Keratinocyte (primary cell): Measurements from ENCODE around the gene RTP2. TPM values are rescaled to one million over a fixed set of nuclear protein-coding genes. Genes with fewer than 3 reads are reported as not detected.

ENCODE experiments used
- DNase-seq: peaks from one replicate; pipeline ENCODE4 v3.0.0-alpha.2; 2011; ENCODE audit warnings: low read depth, missing footprints, low spot score
- FAIRE-seq: peaks from 2 replicates; lab custom pipeline; 2011; peaks lifted over from hg19 to GRCh38; lab: Jason Lieb, UNC
- H2AFZ ChIP-seq: 2 replicates; pipeline ENCODE4 v1.6.0; 2012; ENCODE audit warnings: low read length, control low read depth, inconsistent platforms; ENCODE audit not compliant: control insufficient read depth
- H3K27ac ChIP-seq: 2 replicates; pipeline ENCODE4 v1.5.1; 2011; ENCODE audit warnings: low read length; ENCODE audit not compliant: control insufficient read depth, insufficient read depth
- H3K27me3 ChIP-seq: 3 replicates; pipeline ENCODE4 v1.6.0; 2011; ENCODE audit warnings: low read length; ENCODE audit not compliant: control insufficient read depth, insufficient read depth; ENCODE audit errors: extremely low read depth
- H3K36me3 ChIP-seq, 2 experiments: 2 replicates in 1 of 2; 3 replicates in 1 of 2; pipeline ENCODE4 v1.5.1; 2011; ENCODE audit warnings: low read length in 2 of 2, mild to moderate bottlenecking in 1 of 2; ENCODE audit not compliant: control insufficient read depth in 2 of 2, insufficient read depth in 2 of 2; ENCODE audit errors: extremely low read depth in 1 of 2
- H3K4me1 ChIP-seq: 3 replicates; pipeline ENCODE4 v1.5.1; 2011; ENCODE audit warnings: low read length; ENCODE audit not compliant: control insufficient read depth, insufficient read depth; ENCODE audit errors: extremely low read depth
- H3K4me2 ChIP-seq: 3 replicates; pipeline ENCODE4 v1.6.0; 2011; ENCODE audit warnings: low read depth, low read length; ENCODE audit not compliant: control insufficient read depth, insufficient read depth; ENCODE audit errors: extremely low read depth
- H3K4me3 ChIP-seq, 3 experiments: fragments of 200-600 bp in 1 of 3; sonication (generic) in 1 of 3; 2 replicates in 2 of 3; 3 replicates in 1 of 3; pipeline ENCODE4 v1.5.1; 2011 to 2016; ENCODE audit warnings: low read length in 3 of 3, mild to moderate bottlenecking in 3 of 3, control low read depth in 2 of 3, inconsistent platforms in 1 of 3, low read depth in 1 of 3, mixed read lengths in 1 of 3, mixed run types in 1 of 3, moderate library complexity in 1 of 3; ENCODE audit not compliant: control insufficient read depth in 2 of 3, insufficient read depth in 2 of 3; ENCODE audit errors: extremely low read depth in 1 of 3
- H3K79me2 ChIP-seq: 2 replicates; pipeline ENCODE4 v1.6.0; 2012; ENCODE audit warnings: low read length; ENCODE audit not compliant: control insufficient read depth, insufficient read depth
- H3K9ac ChIP-seq: 3 replicates; pipeline ENCODE4 v1.6.0; 2011; ENCODE audit warnings: low read length; ENCODE audit not compliant: control insufficient read depth, insufficient read depth; ENCODE audit errors: extremely low read depth
- H3K9me1 ChIP-seq: 3 replicates; pipeline ENCODE4 v1.6.0; 2011; ENCODE audit warnings: low read length; ENCODE audit not compliant: control insufficient read depth, insufficient read depth; ENCODE audit errors: extremely low read depth
- H3K9me3 ChIP-seq: 2 replicates; pipeline ENCODE4 v1.5.1; 2012; ENCODE audit warnings: low read depth, low read length; ENCODE audit not compliant: control insufficient read depth
- H4K20me1 ChIP-seq: 3 replicates; pipeline ENCODE4 v1.6.0; 2011; ENCODE audit warnings: low read length; ENCODE audit not compliant: control insufficient read depth, insufficient read depth; ENCODE audit errors: extremely low read depth
- CTCF ChIP-seq, 3 experiments: IDR thresholded peaks in 1 of 3; conservative IDR thresholded peaks in 1 of 3; optimal IDR thresholded peaks in 1 of 3; 2 replicates in 2 of 3; 3 replicates in 1 of 3; pipeline versions ENCODE3 to v1.5.1; 2011; ENCODE audit warnings: low read length in 3 of 3, mild to moderate bottlenecking in 3 of 3, moderate library complexity in 2 of 3, control low read depth in 1 of 3, inconsistent platforms in 1 of 3; ENCODE audit not compliant: insufficient read depth in 2 of 3; ENCODE audit errors: extremely low read depth in 1 of 3
- EZH2 ChIP-seq: IDR thresholded peaks from one replicate; pipeline ENCODE4 v1.6.1; 2012; ENCODE audit warnings: inconsistent platforms, mild to moderate bottlenecking, low read length, moderate library complexity
- dilution Hi-C: fragments of 300-500 bp; cut with MboI; formaldehyde crosslinking; loops from one replicate; pipeline ENCODE4 v1.7.0; 2020; ENCODE audit warnings: low sequenced_read_pairs; ENCODE audit not compliant: extremely low pct_ligation_motif_present
- polyA plus RNA-seq, 5 experiments: library from polyadenylated mRNA; depleted of rRNA in 3 of 5; stranded (reverse) in 3 of 5; stranded (forward) in 1 of 5; unstranded in 1 of 5; fragments of >200 nt; gene quantifications; 1 replicate in 1 of 5; 2 replicates in 3 of 5; 3 replicates in 1 of 5; pipeline versions ENCODE4 v1.2.1 to v1.2.3, GENCODE V29; 2011 to 2012; ENCODE audit warnings: missing spikeins in 2 of 5, low read depth in 1 of 5, low replicate concordance in 1 of 5

The RTP2 gene
- polyA plus RNA-seq, 1 donor (not counting 4 experiments of a cell fraction or from before 2014, with no cell fraction given), result not detected

- no peaks in the 10 kb centered on the region for H3K36me3 ChIP-seq
- no peak for DNase-seq
- H3K79me2 ChIP-seq, result no peaks in the 10 kb centered on the region
- TF ChIP-seq CTCF (optimal IDR thresholded peaks at IDR 0.05 in 1 of 3, IDR thresholded peaks at IDR 0.05 in 1 of 3, conservative IDR thresholded peaks at IDR 0.05 in 1 of 3; ENCODE audit: extremely low read depth in 1 of 3, insufficient read depth in 2 of 3, low read length in 3 of 3) (no peak), EZH2 (no peak)
- H3K4me2 ChIP-seq, result no peak overlapping the region
- H3K27me3 ChIP-seq, result no peaks in the 10 kb centered on the region
- no peak overlapping the region for H2AFZ ChIP-seq
- dilution Hi-C loops, result no loop called here
- no peak overlapping the region for H3K9ac ChIP-seq
- H3K4me1 ChIP-seq, result no peaks in the 10 kb centered on the region
- FAIRE-seq, result no peak
- no peak overlapping the region for H3K4me3 ChIP-seq
- H4K20me1 ChIP-seq, result no peaks in the 10 kb centered on the region
- no peaks in the 10 kb centered on the region for H3K9me3 ChIP-seq
- no peaks in the 10 kb centered on the region for H3K9me1 ChIP-seq
- H3K27ac ChIP-seq, result no peak overlapping the region
Observed at GRCh38 chr3:187709155-187709554, 6.8 kb upstream of the RTP2 start.

GRCh38 chr3:187708696-187709095 is 6.3 kb upstream of the RTP2 start:
- Histone ChIP-seq H2AFZ (no peak overlapping the region), H3K4me2 (no peak overlapping the region), H3K9me3 (no peaks in the 10 kb centered on the region), H3K9ac (no peak overlapping the region), H3K27ac (no peak overlapping the region), H3K36me3 (no peaks in the 10 kb centered on the region), H4K20me1 (no peaks in the 10 kb centered on the region), H3K4me1 (no peaks in the 10 kb centered on the region), H3K4me3 (no peak overlapping the region), H3K27me3 (no peaks in the 10 kb centered on the region), H3K79me2 (no peaks in the 10 kb centered on the region), H3K9me1 (no peaks in the 10 kb centered on the region)
- TF ChIP-seq EZH2, result no peak
- no peak for TF ChIP-seq CTCF (optimal IDR thresholded peaks at IDR 0.05 in 1 of 3, IDR thresholded peaks at IDR 0.05 in 1 of 3, conservative IDR thresholded peaks at IDR 0.05 in 1 of 3; ENCODE audit: extremely low read depth in 1 of 3, insufficient read depth in 2 of 3, low read length in 3 of 3)
- DNase-seq, result no peak
- no peak for FAIRE-seq
- dilution Hi-C loops, result no loop called here
